ENCODE data around the gene CDK5R1. TPM values are rescaled to one million over a fixed set of nuclear protein-coding genes. Genes with fewer than 3 reads are reported as not detected.

CDK5R1 gene
- total and polyA plus RNA-seq, 2 donors (not counting 1 experiment from before 2014, with no cell fraction given): 2.4 to 6.2 TPM

DNA sequence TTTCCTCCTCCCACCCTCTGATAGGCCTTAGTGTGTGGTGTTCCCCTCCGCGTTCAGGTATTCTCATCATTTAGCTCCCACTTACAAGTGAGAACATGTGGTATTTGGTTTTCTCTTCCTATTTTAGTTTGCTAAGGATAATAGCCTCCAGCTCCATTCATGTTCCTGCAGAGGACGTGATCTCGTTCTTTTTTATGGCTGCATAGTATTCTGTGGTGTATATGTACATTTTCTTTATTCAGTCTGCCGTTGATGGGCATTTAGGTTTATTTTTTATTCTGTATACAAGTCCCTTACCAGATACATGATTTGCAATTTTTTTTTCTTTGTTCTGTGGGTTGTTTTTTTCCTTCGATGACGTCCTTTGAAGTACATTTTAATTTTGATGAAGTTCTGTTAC lies 18.8 kb upstream of the CDK5R1 start:
- Histone ChIP-seq H3K9me3 (ENCODE audit: control extremely low read depth in 1 of 3, control insufficient read depth in 2 of 3, insufficient read depth in 1 of 3, low read length in 2 of 3) (no peaks in the 10 kb centered on the region), H3K27ac (ENCODE audit: low read length in 2 of 2) (no peak overlapping the region), H3K4me2 (replicated peaks; ENCODE audit: low read depth, low read length, poor library complexity, severe bottlenecking) (no peak overlapping the region), H3K36me3 (replicated peaks in 1 of 2; ENCODE audit: control extremely low read depth in 1 of 2, control insufficient read depth in 1 of 2, extremely low read depth in 1 of 2, insufficient read depth in 2 of 2, low read length in 1 of 2) (peaks cover 35 to 73% of the 10 kb centered on the region in 2 experiments), H2AFZ (ENCODE audit: insufficient read depth, low read depth, low read length, poor library complexity, severe bottlenecking) (no peak overlapping the region), H4K20me1 (ENCODE audit: control insufficient read depth, insufficient read depth, low read length, poor library complexity, severe bottlenecking) (peaks cover 4% of the 10 kb centered on the region), H3K4me3 (ENCODE audit: control extremely low read depth in 1 of 5, extremely low read depth in 1 of 5, insufficient read depth in 1 of 5, low read depth in 2 of 5, low read length in 4 of 5) (no peak overlapping the region), H3K27me3 (replicated peaks in 1 of 4; ENCODE audit: control extremely low read depth in 1 of 4, control insufficient read depth in 3 of 4, insufficient read depth in 4 of 4, low read length in 3 of 4) (no peaks in the 10 kb centered on the region), H3K4me1 (ENCODE audit: control insufficient read depth in 2 of 2, insufficient read depth in 2 of 2, low read length in 2 of 2) (no peaks in the 10 kb centered on the region), H3K79me2 (ENCODE audit: control insufficient read depth, insufficient read depth, low read length) (peaks cover 16% of the 10 kb centered on the region), H3K9ac (ENCODE audit: low read length) (no peak overlapping the region)
- Mint-ChIP-seq H3K4me3 (no peak overlapping the region), H3K27me3 (no peaks in the 10 kb centered on the region), H3K27ac (no peak overlapping the region), H3K4me1 (no peaks in the 10 kb centered on the region), H3K9me3 (ENCODE audit: insufficient read depth) (no peaks in the 10 kb centered on the region)
- intact Hi-C loops (cut with micrococcal nuclease): no loop called here
- no peak for TF ChIP-seq EZH2 (IDR thresholded peaks at IDR 0.05; ENCODE audit: borderline replicate concordance, insufficient read depth, low read depth, low read length, poor library complexity, severe bottlenecking)
- no peak for TF ChIP-seq CTCF (IDR thresholded peaks at IDR 0.05)
- CTCF ChIA-PET: no interaction called here
- no peak for DNase-seq
- ATAC-seq (ENCODE audit: low read depth): no peak
- WGBS (ENCODE audit: insufficient coverage): no CpG with 5 or more reads among the region's 7 CpGs
- POLR2A ChIA-PET: no interaction called here

DNA sequence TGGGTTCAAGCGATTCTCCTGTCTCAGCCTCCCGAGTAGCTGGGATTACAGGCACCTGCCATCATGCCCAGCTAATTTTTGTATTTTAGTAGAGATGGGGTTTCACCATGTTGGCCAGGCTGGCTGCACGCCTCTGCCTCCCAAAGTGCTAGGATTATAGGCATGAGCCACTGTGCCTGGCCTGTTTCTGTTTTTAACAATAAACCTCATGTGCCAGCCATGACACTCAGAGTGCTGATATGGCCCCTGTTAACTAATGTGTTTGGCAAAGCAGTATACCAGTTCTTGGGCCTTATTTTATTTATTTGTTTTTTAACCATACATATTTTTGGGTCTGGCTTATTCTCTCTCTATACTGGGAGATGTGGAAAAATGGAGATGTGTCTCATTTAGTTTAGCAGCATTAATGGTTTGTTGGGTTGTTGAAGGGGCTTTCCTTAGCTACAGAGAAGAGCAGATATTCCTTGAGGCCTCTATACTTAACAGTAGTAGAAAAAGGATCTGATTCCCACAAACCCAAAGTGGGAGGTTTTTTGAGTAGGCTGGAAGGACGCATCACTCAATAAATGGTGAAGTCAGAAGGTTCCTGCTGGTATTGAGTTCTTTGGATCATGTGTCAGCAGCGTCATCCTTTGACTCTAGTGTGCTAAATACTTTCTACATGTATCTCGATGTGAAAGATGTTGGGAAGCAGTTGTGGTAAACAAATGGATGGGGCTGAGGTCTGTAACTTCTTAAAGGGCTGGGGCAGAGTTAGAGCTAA lies 16.2 kb upstream of the CDK5R1 start:
- intact Hi-C loops (cut with micrococcal nuclease): no loop called here
- Mint-ChIP-seq H3K4me1 (no peaks in the 10 kb centered on the region), H3K27ac (no peak overlapping the region), H3K9me3 (ENCODE audit: insufficient read depth) (no peaks in the 10 kb centered on the region), H3K27me3 (no peaks in the 10 kb centered on the region), H3K4me3 (no peak overlapping the region)
- ChIA-PET POLR2A (no interaction called here), CTCF (interaction anchor here (2.0 to 8.4 kb wide), 2 partner anchors 8 to 13 kb away, joined by 10 to 66 read pairs; no protein-coding TSS in a partner anchor)
- peaks cover 14% of the 10 kb centered on the region for H3K79me2 ChIP-seq (ENCODE audit: control insufficient read depth, insufficient read depth, low read length)
- H3K9ac ChIP-seq (ENCODE audit: low read length): no peak overlapping the region
- peaks cover 26 to 75% of the 10 kb centered on the region in 2 experiments for H3K36me3 ChIP-seq (replicated peaks in 1 of 2; ENCODE audit: control extremely low read depth in 1 of 2, control insufficient read depth in 1 of 2, extremely low read depth in 1 of 2, insufficient read depth in 2 of 2, low read length in 1 of 2)
- H3K4me1 ChIP-seq (ENCODE audit: control insufficient read depth in 2 of 2, insufficient read depth in 2 of 2, low read length in 2 of 2): no peaks in the 10 kb centered on the region
- no peak overlapping the region for H3K4me3 ChIP-seq (ENCODE audit: control extremely low read depth in 1 of 5, extremely low read depth in 1 of 5, insufficient read depth in 1 of 5, low read depth in 2 of 5, low read length in 4 of 5)
- no peaks in the 10 kb centered on the region for H3K9me3 ChIP-seq (ENCODE audit: control extremely low read depth in 1 of 3, control insufficient read depth in 2 of 3, insufficient read depth in 1 of 3, low read length in 2 of 3)
- 91% methylated on average over 4 of the region's 6 CpGs for whole genome bisulfite sequencing (ENCODE audit: insufficient coverage)
- DNase-seq (no peak), ATAC-seq (ENCODE audit: low read depth) (no peak)
- no peak overlapping the region for H2AFZ ChIP-seq (ENCODE audit: insufficient read depth, low read depth, low read length, poor library complexity, severe bottlenecking)
- peaks cover 4% of the 10 kb centered on the region for H4K20me1 ChIP-seq (ENCODE audit: control insufficient read depth, insufficient read depth, low read length, poor library complexity, severe bottlenecking)
- TF ChIP-seq EZH2 (IDR thresholded peaks at IDR 0.05; ENCODE audit: borderline replicate concordance, insufficient read depth, low read depth, low read length, poor library complexity, severe bottlenecking): no peak
- no peak for TF ChIP-seq CTCF (IDR thresholded peaks at IDR 0.05)
- no peak overlapping the region for H3K27ac ChIP-seq (ENCODE audit: low read length in 2 of 2)
- H3K4me2 ChIP-seq (replicated peaks; ENCODE audit: low read depth, low read length, poor library complexity, severe bottlenecking): no peak overlapping the region
- H3K27me3 ChIP-seq (replicated peaks in 1 of 4; ENCODE audit: control extremely low read depth in 1 of 4, control insufficient read depth in 3 of 4, insufficient read depth in 4 of 4, low read length in 3 of 4): no peaks in the 10 kb centered on the region
